GM10248 (cell line): ENCODE data around the gene RPL35.
A peak's percentile ranks its signal among the peaks of the same experiment; 100 is the strongest.

Experiments
- CTCF ChIA-PET: fragments of 300-600 bp; sonication (Branson Sonifier 250); formaldehyde crosslinking; extraction: SDS; loops from one replicate; lab custom pipeline; 2021; ENCODE audit warnings: antibody characterized with exemption; lab: Yijun Ruan, JAX
- POLR2A ChIA-PET: fragments of 350-650 bp; sonication (Branson Sonifier 250); formaldehyde crosslinking; extraction: SDS; loops from one replicate; lab custom pipeline; 2020; ENCODE audit warnings: antibody characterized with exemption; lab: Yijun Ruan, JAX
- DNase-seq: peaks from one replicate; pipeline ENCODE4 v3.0.0; 2012; ENCODE audit errors: extremely low spot score
- TF ChIP-seq, protein P1 (sequence below): IDR thresholded peaks from 2 replicates; pipeline ENCODE4 v1.5.1; 2012; ENCODE audit warnings: mild to moderate bottlenecking, low read depth; ENCODE audit errors: extremely low read depth, missing control alignments, control extremely low read depth

The RPL35 gene

DNA sequence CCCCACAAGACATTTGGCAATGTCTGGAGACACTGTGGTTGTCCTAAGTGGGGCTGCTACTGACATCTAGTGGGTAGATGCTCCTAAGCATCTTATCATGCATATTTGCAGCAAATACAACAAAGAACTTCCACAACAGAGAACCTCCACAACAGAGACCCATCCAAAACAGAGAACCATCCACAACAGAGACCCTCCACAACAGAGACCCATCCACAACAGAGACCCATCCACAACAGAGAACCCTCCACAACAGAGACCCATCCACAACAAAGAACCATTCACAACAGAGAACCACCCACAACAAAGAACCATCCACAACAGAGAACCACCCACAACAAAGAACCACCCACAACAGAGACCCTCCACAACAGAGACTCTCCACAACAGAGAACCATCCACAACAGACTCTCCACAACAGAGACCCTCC, 33.0 kb upstream of the RPL35 start:
- ChIA-PET POLR2A (interaction anchor here (0.7 kb wide), 1 partner anchor 41 kb away, joined by 6 read pairs; no protein-coding TSS in a partner anchor), CTCF (interaction anchor here (0.7 to 2.7 kb wide), 14 partner anchors 11 to 278 kb away, joined by 3 to 31 read pairs (median 4); partner anchors contain the start of genes NR6A1 and WDR38)

DNA sequence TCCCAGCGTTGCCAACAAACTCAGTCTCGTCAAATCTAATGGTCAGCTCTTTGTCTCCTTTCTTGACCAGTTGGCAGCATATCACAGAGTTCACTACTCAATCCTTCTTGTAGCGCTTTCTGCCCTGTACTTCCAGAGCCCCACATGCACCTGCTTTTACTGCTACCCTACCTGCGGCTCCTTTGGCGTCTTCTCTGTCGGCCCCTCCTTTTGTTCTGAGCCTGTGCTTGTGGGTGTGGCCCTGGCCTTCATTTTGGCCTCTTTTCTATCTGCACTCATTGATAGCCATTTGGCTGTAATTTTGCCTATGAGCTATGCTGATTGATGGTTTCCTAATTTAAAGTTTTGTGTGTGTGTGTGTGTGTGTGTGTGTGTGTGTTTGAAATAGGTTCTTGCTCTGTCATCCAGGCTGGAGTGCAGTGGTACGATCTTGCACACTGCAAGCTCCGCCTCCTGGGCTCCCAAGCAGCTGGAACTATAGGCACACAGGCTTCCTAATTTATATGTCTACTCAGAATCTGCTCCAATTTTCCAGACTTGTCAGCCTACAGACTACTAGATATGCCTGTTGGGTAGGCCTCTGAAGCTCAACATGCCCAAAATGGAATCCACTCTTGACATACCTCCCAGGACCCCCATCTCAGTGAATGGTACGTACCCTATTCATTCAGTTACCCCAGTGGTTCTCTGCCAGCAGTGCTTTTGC, 32.4 kb upstream of the RPL35 start:
- ChIA-PET POLR2A (interaction anchor here (0.7 kb wide), 1 partner anchor 40 kb away, joined by 6 read pairs; no protein-coding TSS in a partner anchor), CTCF (interaction anchor here (0.6 to 2.7 kb wide), 22 partner anchors 10 to 277 kb away, joined by 3 to 31 read pairs (median 4); partner anchors contain the start of genes NR6A1, OLFML2A, SCAI and WDR38)
- TF ChIP-seq, protein P1, sequence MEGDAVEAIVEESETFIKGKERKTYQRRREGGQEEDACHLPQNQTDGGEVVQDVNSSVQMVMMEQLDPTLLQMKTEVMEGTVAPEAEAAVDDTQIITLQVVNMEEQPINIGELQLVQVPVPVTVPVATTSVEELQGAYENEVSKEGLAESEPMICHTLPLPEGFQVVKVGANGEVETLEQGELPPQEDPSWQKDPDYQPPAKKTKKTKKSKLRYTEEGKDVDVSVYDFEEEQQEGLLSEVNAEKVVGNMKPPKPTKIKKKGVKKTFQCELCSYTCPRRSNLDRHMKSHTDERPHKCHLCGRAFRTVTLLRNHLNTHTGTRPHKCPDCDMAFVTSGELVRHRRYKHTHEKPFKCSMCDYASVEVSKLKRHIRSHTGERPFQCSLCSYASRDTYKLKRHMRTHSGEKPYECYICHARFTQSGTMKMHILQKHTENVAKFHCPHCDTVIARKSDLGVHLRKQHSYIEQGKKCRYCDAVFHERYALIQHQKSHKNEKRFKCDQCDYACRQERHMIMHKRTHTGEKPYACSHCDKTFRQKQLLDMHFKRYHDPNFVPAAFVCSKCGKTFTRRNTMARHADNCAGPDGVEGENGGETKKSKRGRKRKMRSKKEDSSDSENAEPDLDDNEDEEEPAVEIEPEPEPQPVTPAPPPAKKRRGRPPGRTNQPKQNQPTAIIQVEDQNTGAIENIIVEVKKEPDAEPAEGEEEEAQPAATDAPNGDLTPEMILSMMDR = no peak
- DNase-seq = no peak

More for the DNA sequence above, 33.0 kb upstream of the RPL35 start:
- TF ChIP-seq, protein P1 = peak; percentile 59
- no peak for DNase-seq

DNA sequence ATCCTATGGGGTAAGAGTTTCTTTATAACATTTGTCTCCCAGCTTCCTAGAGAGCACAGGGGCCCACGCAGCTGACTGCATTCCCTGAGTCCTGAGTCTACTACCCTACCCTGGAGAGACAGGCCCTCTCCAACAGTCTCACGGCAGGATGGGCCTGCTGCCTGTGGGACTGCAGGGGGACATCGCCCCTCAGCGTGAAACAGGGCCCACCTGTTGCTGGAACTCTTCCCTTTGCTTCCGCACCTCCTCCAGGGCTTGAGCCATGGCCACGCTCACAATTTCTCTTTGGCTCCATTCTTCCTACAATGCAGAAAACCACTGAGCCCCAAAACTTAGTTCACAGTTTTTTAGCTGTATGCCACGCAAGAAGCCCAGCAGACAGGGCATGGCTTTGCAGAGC, 28.4 kb upstream of the RPL35 start:
- CTCF ChIA-PET = interaction anchor here (1.5 to 2.6 kb wide), 3 partner anchors 38 to 116 kb away, joined by 4 to 12 read pairs (median 8); partner anchors contain the start of genes OLFML2A and WDR38
- POLR2A ChIA-PET = no interaction called here
- no peak for DNase-seq
- TF ChIP-seq, protein P1 = no peak

DNA sequence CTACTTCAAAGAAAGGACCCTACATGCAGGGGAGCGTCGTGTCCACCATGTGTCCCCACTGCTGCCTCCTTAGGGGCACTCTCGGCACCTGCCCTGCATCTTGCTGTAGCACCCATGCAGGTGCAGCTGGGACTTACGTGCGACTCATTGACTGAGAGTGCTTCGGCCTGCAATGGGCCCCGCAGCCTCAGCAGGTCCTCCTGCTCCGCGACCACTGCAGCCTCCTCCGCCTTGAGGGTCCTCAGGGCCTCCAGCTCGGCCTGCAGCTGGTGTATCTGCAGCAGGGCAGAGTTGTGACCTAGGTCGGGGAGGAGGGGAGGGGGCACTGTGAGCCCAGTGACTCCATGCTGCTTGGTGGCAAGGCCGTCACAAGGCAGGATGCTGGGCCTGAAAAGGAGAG, 27.2 kb upstream of the RPL35 start:
- CTCF ChIA-PET = interaction anchor here (1.1 to 2.6 kb wide), 4 partner anchors 13 to 115 kb away, joined by 3 to 12 read pairs (median 4); partner anchors contain the start of genes OLFML2A and WDR38
- TF ChIP-seq, protein P1 = no peak
- POLR2A ChIA-PET = no interaction called here
- no peak for DNase-seq

DNA sequence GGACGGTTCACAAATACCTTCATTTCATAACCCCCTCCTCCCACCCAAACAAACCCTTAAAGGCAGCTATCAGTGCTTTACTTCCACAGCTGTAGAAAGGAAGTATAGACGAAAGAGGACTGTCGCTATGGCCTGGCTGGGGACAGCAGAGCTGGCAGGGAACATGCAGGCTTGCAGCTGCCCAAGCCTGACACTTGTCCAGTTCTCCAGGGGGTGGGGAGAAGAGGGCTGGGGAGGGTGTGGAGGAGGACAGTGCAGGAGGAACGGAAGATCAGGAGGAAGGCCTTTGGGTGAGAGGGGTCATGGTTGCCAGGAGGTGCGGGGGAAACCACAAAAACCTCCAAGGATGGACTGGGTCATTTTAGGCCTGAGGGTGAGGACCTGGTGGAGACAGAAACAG, 26.1 kb upstream of the RPL35 start:
- TF ChIP-seq, protein P1 = no peak
- ChIA-PET POLR2A (no interaction called here), CTCF (interaction anchor here (1.3 kb wide), 1 partner anchor 14 kb away, joined by 3 read pairs; no protein-coding TSS in a partner anchor)
- no peak for DNase-seq

DNA sequence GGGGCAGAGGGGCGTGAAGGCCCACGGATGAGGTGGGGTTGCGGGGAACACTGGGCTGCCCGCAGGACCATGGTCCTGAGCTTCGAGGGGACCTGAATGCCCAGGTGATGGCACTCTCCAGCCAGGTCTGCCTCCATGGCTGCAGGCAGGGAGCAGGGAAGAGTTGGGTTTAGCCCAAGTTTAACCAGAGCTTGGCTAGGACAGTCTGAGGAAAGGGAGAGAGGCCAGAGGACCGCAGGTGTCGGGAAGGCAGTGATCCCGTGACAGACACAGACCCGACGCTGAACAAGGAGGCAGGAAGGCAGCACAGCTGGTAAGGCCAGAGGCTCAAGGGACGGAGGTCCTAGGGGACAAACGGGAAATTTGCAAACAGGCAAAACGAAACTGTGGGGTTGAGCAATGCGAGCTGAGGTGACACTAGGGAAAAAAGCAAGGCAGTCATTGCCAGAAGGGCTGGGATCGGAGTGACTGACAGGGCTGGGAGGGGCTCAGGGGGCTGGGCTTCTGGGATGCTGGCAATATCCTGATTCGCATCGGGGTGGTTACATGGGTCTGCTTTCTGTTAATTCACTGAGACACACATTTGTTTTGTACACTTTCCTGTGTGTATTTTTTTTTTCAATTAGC, 25.2 kb upstream of the RPL35 start:
- TF ChIP-seq, protein P1 = no peak
- ChIA-PET CTCF (interaction anchor here (1.6 to 1.7 kb wide), 2 partner anchors 10 to 12 kb away, joined by 5 to 6 read pairs; no protein-coding TSS in a partner anchor), POLR2A (interaction anchor here (0.6 kb wide), 1 partner anchor 395 kb away, joined by 5 read pairs; no protein-coding TSS in a partner anchor)
- no peak for DNase-seq
